Stimulated activated effector memory CD8-positive, alpha-beta T cell treated with anti-CD3 and anti-CD28 coated beads, Interleukin-12 subunit alpha, Interleukin-12 subunit beta, amount 100 ng/mL, for 72 hours (primary cell): ENCODE measurements around the gene GDF2.
A peak's percentile ranks its signal among the peaks of the same experiment; 100 is the strongest.

Source experiments
- ATAC-seq: fragments of 150-1000 bp; cut with Tn5 transposase; 2 replicates; pipeline ENCODE4 v1.10.0; 2021
- DNase-seq, 2 donors: peaks; one replicate each; pipeline ENCODE4 v3.0.0; 2021 to 2022; ENCODE audit warnings: low spot score in 2 of 2
- H3K27ac Mint-ChIP-seq: one replicate; pipeline ENCODE4 v1.8.0; 2022; ENCODE audit warnings: mild to moderate bottlenecking, mixed read lengths
- H3K36me3 Mint-ChIP-seq: one replicate; pipeline ENCODE4 v1.8.0; 2022; ENCODE audit warnings: mild to moderate bottlenecking, mixed read lengths
- H3K4me1 Mint-ChIP-seq: one replicate; pipeline ENCODE4 v1.8.0; 2022; ENCODE audit warnings: mixed read lengths
- H3K4me3 Mint-ChIP-seq: one replicate; pipeline ENCODE4 v1.8.0; 2022; ENCODE audit warnings: mild to moderate bottlenecking, mixed read lengths
- H3K9me3 Mint-ChIP-seq: one replicate; pipeline ENCODE4 v1.8.0; 2022; ENCODE audit warnings: mixed read lengths

GDF2 gene

GRCh38 chr10:47316131-47316530, 6.1 kb upstream of the GDF2 start:
- Mint-ChIP-seq H3K27ac (no peak overlapping the region), H3K9me3 (no peaks in the 10 kb centered on the region), H3K36me3 (no peaks in the 10 kb centered on the region), H3K4me1 (no peaks in the 10 kb centered on the region), H3K4me3 (no peak overlapping the region)
- no peak for DNase-seq
- ATAC-seq: no peak

- no peaks in the 10 kb centered on the region for H3K36me3 Mint-ChIP-seq
- no peak overlapping the region for H3K27ac Mint-ChIP-seq
- H3K9me3 Mint-ChIP-seq: no peaks in the 10 kb centered on the region
- no peaks in the 10 kb centered on the region for H3K4me1 Mint-ChIP-seq
- DNase-seq: no peak
- H3K4me3 Mint-ChIP-seq: no peak overlapping the region
- ATAC-seq: no peak
These were observed 5.0 kb upstream of the GDF2 start for GRCh38 chr10:47317251-47317650.

GRCh38 chr10:47318706-47319105, 3.5 kb upstream of the GDF2 start:
- no peak for ATAC-seq
- no peak overlapping the region for H3K4me3 Mint-ChIP-seq
- H3K9me3 Mint-ChIP-seq: no peaks in the 10 kb centered on the region
- no peak overlapping the region for H3K27ac Mint-ChIP-seq
- H3K4me1 Mint-ChIP-seq: no peaks in the 10 kb centered on the region
- DNase-seq: no peak
- no peaks in the 10 kb centered on the region for H3K36me3 Mint-ChIP-seq

- no peaks in the 10 kb centered on the region for H3K9me3 Mint-ChIP-seq
- ATAC-seq: no peak
- no peak overlapping the region for H3K27ac Mint-ChIP-seq
- H3K36me3 Mint-ChIP-seq: no peaks in the 10 kb centered on the region
- H3K4me3 Mint-ChIP-seq: no peak overlapping the region
- H3K4me1 Mint-ChIP-seq: no peaks in the 10 kb centered on the region
- DNase-seq: no peak
These were observed 2.5 kb upstream of the GDF2 start for GRCh38 chr10:47319784-47320183.

GRCh38 chr10:47320812-47321211, 1.4 kb upstream of the GDF2 start:
- ATAC-seq (no peak), DNase-seq (no peak)
- Mint-ChIP-seq H3K4me1 (no peaks in the 10 kb centered on the region), H3K27ac (no peak overlapping the region), H3K36me3 (no peaks in the 10 kb centered on the region), H3K9me3 (no peaks in the 10 kb centered on the region), H3K4me3 (no peak overlapping the region)

GRCh38 chr10:47321521-47322195, 596 bp upstream of the GDF2 start:
- H3K4me1 Mint-ChIP-seq: no peaks in the 10 kb centered on the region
- H3K9me3 Mint-ChIP-seq: no peaks in the 10 kb centered on the region
- peak; percentile 14 for ATAC-seq

GRCh38 chr10:47323087-47323486, 833 bp downstream of the GDF2 start:
- H3K4me1 Mint-ChIP-seq: peaks cover 7% of the 10 kb centered on the region
- ATAC-seq: no peak
- peaks cover 4% of the 10 kb centered on the region for H3K9me3 Mint-ChIP-seq
- no peak for DNase-seq
- H3K4me3 Mint-ChIP-seq: no peak overlapping the region
- H3K27ac Mint-ChIP-seq: no peak overlapping the region
- H3K36me3 Mint-ChIP-seq: no peaks in the 10 kb centered on the region

More at GRCh38 chr10:47321521-47322195, 596 bp upstream of the GDF2 start:
- Mint-ChIP-seq H3K27ac (no peak overlapping the region), H3K4me3 (no peak overlapping the region), H3K36me3 (no peaks in the 10 kb centered on the region)
- DNase-seq: no peak

GRCh38 chr10:47323636-47324296, 1.5 kb downstream of the GDF2 start:
- Mint-ChIP-seq H3K27ac (no peak overlapping the region), H3K36me3 (no peaks in the 10 kb centered on the region), H3K9me3 (peaks cover 7% of the 10 kb centered on the region), H3K4me3 (no peak overlapping the region), H3K4me1 (peaks cover 13% of the 10 kb centered on the region)
- ATAC-seq (no peak), DNase-seq (no peak)

GRCh38 chr10:47325303-47326291, 3.3 kb downstream of the GDF2 start:
- Mint-ChIP-seq H3K4me3 (no peak overlapping the region), H3K36me3 (no peaks in the 10 kb centered on the region), H3K4me1 (peaks cover 13% of the 10 kb centered on the region), H3K9me3 (peaks cover 7% of the 10 kb centered on the region), H3K27ac (no peak overlapping the region)
- no peak for ATAC-seq
- no peak for DNase-seq

GRCh38 chr10:47326306-47326926, 4.2 kb downstream of the GDF2 start:
- H3K27ac Mint-ChIP-seq: no peak overlapping the region
- ATAC-seq: no peak

GRCh38 chr10:47326927-47327330, 4.7 kb downstream of the GDF2 start:
- H3K36me3 Mint-ChIP-seq: no peaks in the 10 kb centered on the region
- no peak for DNase-seq
- peaks cover 7% of the 10 kb centered on the region for H3K9me3 Mint-ChIP-seq
- H3K4me1 Mint-ChIP-seq: peaks cover 13% of the 10 kb centered on the region
- no peak for ATAC-seq
- H3K27ac Mint-ChIP-seq: no peak overlapping the region
- H3K4me3 Mint-ChIP-seq: no peak overlapping the region

More at GRCh38 chr10:47326306-47326926, 4.2 kb downstream of the GDF2 start:
- Mint-ChIP-seq H3K4me3 (no peak overlapping the region), H3K36me3 (no peaks in the 10 kb centered on the region), H3K4me1 (peaks cover 13% of the 10 kb centered on the region), H3K9me3 (peaks cover 7% of the 10 kb centered on the region)
- DNase-seq: no peak

GRCh38 chr10:47329855-47330254, 7.6 kb downstream of the GDF2 start:
- no peak for ATAC-seq
- no peak overlapping the region for H3K27ac Mint-ChIP-seq
- H3K9me3 Mint-ChIP-seq: peaks cover 7% of the 10 kb centered on the region
- no peak overlapping the region for H3K4me3 Mint-ChIP-seq
- peaks cover 13% of the 10 kb centered on the region for H3K4me1 Mint-ChIP-seq
- DNase-seq: no peak
- no peaks in the 10 kb centered on the region for H3K36me3 Mint-ChIP-seq

GRCh38 chr10:47330366-47330765, 8.1 kb downstream of the GDF2 start:
- ATAC-seq (no peak), DNase-seq (no peak)
- Mint-ChIP-seq H3K27ac (no peak overlapping the region), H3K4me3 (no peak overlapping the region), H3K36me3 (no peaks in the 10 kb centered on the region), H3K9me3 (peaks cover 7% of the 10 kb centered on the region), H3K4me1 (peaks cover 13% of the 10 kb centered on the region)

GRCh38 chr10:47330804-47331203, 8.6 kb downstream of the GDF2 start:
- H3K9me3 Mint-ChIP-seq: peaks cover 7% of the 10 kb centered on the region
- no peaks in the 10 kb centered on the region for H3K36me3 Mint-ChIP-seq
- peaks cover 13% of the 10 kb centered on the region for H3K4me1 Mint-ChIP-seq
- DNase-seq (no peak), ATAC-seq (peak; percentile 14)
- no peak overlapping the region for H3K4me3 Mint-ChIP-seq
- H3K27ac Mint-ChIP-seq: no peak overlapping the region

- H3K27ac Mint-ChIP-seq: no peak overlapping the region
- peaks cover 7% of the 10 kb centered on the region for H3K9me3 Mint-ChIP-seq
- peaks cover 13% of the 10 kb centered on the region for H3K4me1 Mint-ChIP-seq
- H3K4me3 Mint-ChIP-seq: no peak overlapping the region
- H3K36me3 Mint-ChIP-seq: no peaks in the 10 kb centered on the region
- ATAC-seq (peak; percentile 19), DNase-seq (no peak)
These were observed 9.2 kb downstream of the GDF2 start for GRCh38 chr10:47331491-47331890.
